Non-pigmented ciliary epithelial cell (primary cell): ENCODE results near the gene CH25H.
"Not testable (repeated sequence)": the region's sequence is repeated elsewhere in the genome, so short reads cannot be mapped to it uniquely, and the experiment has no call there.

ENCODE experiments used
- DNase-seq: peaks from one replicate; pipeline ENCODE4 v3.0.0-alpha.2; 2010; ENCODE audit warnings: low read depth

The CH25H gene

GRCh38 chr10:89201345-89202032 is 5.6 kb downstream of the CH25H start:
- no peak for DNase-seq

GRCh38 chr10:89197473-89197872 is 9.6 kb downstream of the CH25H start:
- DNase-seq = no peak

- not testable (repeated sequence) for DNase-seq
Observed at GRCh38 chr10:89191301-89191700, 15.8 kb downstream of the CH25H start.

GRCh38 chr10:89189211-89189734 is 17.8 kb downstream of the CH25H start:
- DNase-seq = no peak

DNA sequence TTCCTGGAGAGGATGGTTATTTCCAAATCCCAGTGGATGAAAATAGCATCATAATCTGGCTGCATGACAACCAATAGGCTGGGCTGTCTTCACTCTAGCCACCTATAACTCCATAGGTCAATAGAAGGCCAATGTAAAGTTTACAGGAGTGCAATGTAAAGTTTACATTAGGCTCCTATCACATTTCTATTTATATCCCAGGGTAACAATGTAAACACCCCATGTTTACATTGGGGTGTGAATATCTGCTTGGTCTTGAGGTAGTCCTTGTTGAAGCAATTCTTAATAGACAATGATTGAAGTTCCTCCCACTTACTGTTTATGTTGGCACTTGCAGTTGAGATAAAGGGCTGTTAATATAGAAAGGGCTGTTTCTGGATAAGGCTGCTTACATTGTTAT is 21.5 kb downstream of the CH25H start:
- no peak for DNase-seq

- no peak for DNase-seq
Observed at GRCh38 chr10:89184638-89185037, 22.5 kb downstream of the CH25H start.

DNA sequence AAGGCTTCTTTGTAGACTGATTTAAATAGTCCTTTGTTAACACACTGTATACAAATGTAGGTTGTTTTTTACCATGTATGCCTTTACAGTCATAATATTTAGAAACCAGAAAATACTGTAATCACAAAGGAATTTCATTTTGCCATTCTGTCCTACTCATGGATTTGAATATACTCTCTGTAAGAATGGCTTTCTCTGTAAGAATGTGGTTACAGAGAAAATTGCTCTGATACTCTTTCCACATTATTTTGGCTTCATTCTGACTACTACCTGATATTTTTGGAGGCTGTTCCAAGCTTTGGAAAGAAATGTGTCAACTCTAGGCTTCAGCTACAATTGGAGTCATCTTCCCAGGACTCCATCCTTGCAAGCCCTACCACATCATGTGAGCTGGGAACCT is 23.5 kb downstream of the CH25H start:
- DNase-seq = no peak

- DNase-seq = no peak
Observed at GRCh38 chr10:89182894-89183293, 24.2 kb downstream of the CH25H start.

DNA sequence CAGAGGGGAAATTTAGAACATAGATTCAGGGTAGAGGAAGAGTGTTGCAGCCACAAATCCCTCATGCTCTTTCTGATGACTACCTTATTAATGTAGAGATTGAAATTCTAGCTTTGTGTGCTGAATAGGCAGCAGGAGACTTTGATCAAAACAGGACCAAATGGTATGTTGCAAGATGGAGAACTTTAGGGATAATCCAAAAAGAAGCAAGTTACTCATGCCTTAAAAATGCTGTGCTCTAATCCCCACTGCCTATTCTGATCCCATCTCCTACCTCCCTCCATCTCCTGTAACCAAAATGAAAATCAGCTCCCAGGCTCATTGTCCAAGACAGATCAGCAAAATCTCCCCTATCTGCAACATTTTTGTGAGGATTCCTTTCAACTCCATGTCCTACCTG is 31.3 kb downstream of the CH25H start:
- DNase-seq = no peak

- no peak for DNase-seq
Observed at GRCh38 chr10:89173075-89173474, 34.0 kb downstream of the CH25H start.

DNA sequence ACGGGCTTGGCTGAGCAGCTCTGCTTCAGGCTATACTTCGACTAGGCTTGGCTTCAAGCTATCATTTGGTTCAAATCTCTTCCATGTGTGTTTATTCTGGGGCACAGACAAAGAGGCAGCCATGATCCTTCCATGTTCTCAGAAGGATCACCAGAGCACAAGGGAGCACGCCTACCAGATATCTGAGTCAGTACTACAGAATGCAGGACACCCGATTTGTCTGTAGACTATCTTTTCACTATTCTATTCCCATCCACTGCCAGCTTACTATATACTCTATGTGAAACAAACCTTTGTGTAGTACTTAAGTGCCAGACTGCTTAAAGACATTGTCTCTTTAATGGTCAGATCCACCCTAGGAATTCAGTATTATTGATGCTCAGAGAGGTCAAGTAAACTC is 35.1 kb downstream of the CH25H start:
- no peak for DNase-seq

- DNase-seq = no peak
Observed at GRCh38 chr10:89171263-89171872, 35.7 kb downstream of the CH25H start.

DNA sequence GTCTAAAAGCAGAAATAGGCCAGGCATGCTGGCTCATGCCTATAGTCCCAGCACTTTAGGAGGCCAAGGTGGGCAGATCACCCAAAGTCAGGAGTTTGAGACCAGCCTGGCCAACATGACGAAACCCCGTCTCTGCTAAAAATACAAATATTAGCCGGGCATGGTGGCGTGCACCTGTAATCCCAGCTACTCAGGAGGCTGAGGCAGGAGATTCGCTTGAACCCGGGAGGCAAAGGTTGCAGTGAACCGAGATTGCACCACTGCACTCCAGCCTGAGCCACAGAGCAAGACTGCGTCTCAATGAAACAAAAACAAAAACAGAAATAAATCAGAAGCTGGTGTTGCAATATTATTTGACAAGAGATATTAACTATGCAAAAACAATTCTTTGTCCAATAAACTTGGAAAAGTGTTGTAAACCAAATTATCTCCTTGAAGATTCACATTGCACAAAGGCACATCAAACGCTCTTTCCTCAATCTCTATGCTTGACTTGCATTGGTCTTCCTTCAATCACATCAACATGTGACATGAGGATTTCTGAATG is 38.7 kb downstream of the CH25H start:
- DNase-seq = not testable (repeated sequence)

DNA sequence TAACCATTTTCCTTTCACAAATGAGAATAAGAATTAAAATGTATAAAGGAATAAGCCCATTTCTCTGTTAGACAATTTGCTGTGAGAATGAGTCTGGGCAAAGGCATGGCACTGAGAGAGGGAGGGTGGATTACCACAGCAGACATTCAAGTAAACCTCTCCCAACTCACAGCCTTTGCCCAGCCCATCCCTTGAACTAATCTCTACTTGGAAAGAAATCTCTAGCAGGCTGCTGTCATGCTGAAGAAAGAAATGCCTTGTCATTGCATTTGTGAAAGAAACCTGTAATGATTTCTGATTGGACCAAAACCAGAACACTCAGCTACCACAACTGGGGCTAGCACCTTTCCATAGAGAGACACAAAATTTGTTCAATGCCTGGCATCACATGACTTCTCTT is 39.2 kb downstream of the CH25H start:
- DNase-seq = no peak

DNA sequence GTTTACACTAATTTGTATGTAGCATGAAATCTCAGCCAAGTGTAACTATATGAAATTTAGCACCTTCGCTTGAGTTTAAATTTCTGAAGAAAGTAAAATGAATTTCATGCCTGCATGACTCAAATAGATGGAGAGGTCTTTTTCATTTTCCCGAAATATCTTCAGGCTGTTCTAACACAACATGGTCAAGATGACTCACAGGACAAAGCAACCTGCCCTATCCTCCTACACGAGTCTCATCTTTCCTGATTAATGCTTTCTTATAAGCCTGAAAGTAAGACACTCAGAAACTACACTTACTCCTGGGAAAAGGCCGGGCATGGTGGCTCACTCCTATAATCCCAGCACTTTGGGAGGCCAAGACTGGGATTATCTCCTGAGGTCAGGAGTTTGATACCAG is 41.2 kb downstream of the CH25H start:
- DNase-seq = no peak

- DNase-seq = no peak
Observed at GRCh38 chr10:89164920-89165319, 42.2 kb downstream of the CH25H start.

DNA sequence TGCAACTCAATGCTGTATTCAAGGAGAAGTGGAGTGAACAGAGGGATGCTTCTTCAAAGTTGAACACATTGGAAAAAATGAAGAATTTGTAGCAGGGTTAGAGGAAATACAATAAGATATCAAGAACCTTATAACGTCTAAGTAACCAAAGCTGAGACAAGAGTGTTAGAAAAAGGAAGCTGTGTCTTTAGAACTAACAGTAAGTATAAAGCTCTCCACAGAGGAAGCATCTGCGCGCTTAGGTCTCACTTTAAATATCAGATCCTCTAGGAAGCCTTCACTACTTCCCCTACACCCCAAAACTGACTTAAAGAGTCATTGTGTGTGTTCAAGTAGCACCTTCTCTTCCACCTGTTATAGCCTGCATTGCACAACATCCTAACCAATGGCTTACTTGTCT is 43.0 kb downstream of the CH25H start:
- no peak for DNase-seq

DNA sequence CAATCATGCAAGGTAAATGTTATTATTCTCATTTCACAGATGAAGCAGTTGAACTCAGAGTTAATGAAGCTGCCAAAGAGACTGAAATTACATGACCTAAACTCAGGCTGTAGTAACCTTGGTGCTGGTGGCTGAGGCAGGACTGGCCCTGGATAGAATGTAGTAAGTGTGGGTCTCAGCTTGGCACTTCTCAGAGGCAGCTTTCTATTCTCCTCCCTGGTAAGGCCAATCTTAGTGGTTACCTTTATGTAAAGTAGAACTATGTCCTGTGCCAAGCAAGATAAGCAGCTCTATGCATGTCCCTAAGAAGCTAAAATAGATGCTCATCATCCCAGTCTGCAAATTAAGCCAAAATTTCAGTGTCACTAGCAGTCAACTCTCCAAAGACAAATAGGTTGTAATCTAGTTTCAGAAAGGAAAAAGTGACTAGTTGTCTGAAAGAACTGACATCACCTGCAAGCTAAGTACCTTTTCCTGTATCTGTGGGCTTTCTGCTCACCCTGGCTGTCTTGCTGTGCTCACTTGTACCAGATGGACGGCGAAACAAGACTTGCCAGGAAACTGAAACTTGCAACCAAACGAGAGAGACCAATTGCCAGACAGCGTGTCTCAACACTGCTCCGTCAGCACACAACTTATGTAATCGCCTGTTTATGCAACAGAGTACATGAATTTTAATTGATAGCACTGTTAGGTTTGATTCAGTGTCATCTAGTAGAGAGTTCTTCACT is 43.7 kb downstream of the CH25H start:
- no peak for DNase-seq

- DNase-seq = no peak
Observed at GRCh38 chr10:89162596-89162995, 44.5 kb downstream of the CH25H start.

DNA sequence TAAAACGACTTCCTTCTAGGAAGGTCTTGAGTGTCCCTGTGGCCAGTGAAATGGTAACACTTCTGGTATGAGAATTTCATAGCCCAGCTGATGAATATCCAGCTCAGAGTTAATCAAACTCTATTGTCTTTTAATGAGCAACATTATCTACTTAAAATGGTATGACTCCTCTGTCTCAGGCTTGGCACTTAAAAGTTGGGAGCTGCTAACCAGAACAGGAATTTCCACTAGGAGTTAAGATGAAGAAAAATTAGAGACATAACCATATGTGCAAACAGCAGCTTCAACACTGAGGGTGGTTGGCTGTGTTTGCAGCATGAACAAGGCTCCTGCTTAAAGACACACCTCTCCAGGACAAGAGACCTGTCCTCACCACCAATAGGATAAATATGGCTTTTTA is 46.8 kb downstream of the CH25H start:
- DNase-seq = no peak

GRCh38 chr10:89159761-89160160 is 47.4 kb downstream of the CH25H start:
- no peak for DNase-seq

GRCh38 chr10:89159316-89159715 is 47.8 kb downstream of the CH25H start:
- DNase-seq = no peak

DNA sequence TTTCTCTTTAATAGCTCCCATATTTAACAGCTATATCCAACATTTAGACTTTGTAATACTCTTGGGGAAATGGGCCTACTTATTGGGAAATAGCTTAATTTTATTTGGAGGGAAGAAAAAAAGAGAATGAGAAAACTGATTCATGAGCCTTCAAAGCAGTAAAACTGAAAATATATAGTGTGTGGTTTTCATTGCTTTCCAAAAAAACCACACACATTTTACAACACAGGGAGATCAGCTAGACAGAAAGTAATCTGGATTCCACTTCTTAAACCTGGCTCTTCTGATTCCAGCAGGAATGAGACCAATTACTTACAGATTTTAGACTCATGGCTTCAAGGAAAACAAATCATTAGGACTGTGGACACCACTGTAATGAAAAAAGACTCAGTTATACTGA is 48.7 kb downstream of the CH25H start:
- DNase-seq = no peak
